Endothelial cell (in vitro differentiated cells): ENCODE data around the gene HIVEP3. TPM values are rescaled to one million over a fixed set of nuclear protein-coding genes. Genes with fewer than 3 reads are reported as not detected.

ENCODE experiments used
- DNase-seq: peaks from one replicate; pipeline ENCODE4 v3.0.0; 2021; ENCODE audit warnings: low spot score
- H3K27ac Mint-ChIP-seq: one replicate; pipeline ENCODE4 v1.8.0; 2021; ENCODE audit warnings: mixed read lengths, inconsistent platforms; ENCODE audit not compliant: unreplicated experiment
- H3K27me3 Mint-ChIP-seq: one replicate; pipeline ENCODE4 v1.8.0; 2021; ENCODE audit warnings: mild to moderate bottlenecking, moderate library complexity, mixed read lengths, inconsistent platforms; ENCODE audit not compliant: unreplicated experiment
- H3K36me3 Mint-ChIP-seq: one replicate; pipeline ENCODE4 v1.8.0; 2021; ENCODE audit warnings: mild to moderate bottlenecking, low read depth, mixed read lengths, inconsistent platforms; ENCODE audit not compliant: unreplicated experiment
- H3K4me1 Mint-ChIP-seq: one replicate; pipeline ENCODE4 v1.8.0; 2021; ENCODE audit warnings: mild to moderate bottlenecking, mixed read lengths, inconsistent platforms; ENCODE audit not compliant: unreplicated experiment
- H3K4me3 Mint-ChIP-seq: one replicate; pipeline ENCODE4 v1.8.0; 2021; ENCODE audit warnings: mild to moderate bottlenecking, mixed read lengths, inconsistent platforms; ENCODE audit not compliant: unreplicated experiment
- H3K9me3 Mint-ChIP-seq: one replicate; pipeline ENCODE4 v1.8.0; 2021; ENCODE audit warnings: mixed read lengths, inconsistent platforms; ENCODE audit not compliant: unreplicated experiment
- CTCF ChIP-seq: fragments of 200-600 bp; sonication (generic); IDR thresholded peaks from one replicate; pipeline ENCODE4 v1.5.0; 2021; ENCODE audit warnings: antibody characterized with exemption; ENCODE audit not compliant: unreplicated experiment
- total RNA-seq: library from RNA; stranded (reverse); fragmentation: NEBNext Ultra II Directional; extraction: Animal tissue kit (Norgen Biotek cat#: 25700); gene quantifications from one replicate; pipeline ENCODE4 v1.2.1, GENCODE V29; 2021; ENCODE audit not compliant: unreplicated experiment

Gene HIVEP3
- total RNA-seq, 1 donor from 2014 or later = 8.9 TPM

- no peak for TF ChIP-seq CTCF
- peaks cover 30% of the 10 kb centered on the region for H3K4me1 Mint-ChIP-seq
- no peaks in the 10 kb centered on the region for H3K9me3 Mint-ChIP-seq
- H3K4me3 Mint-ChIP-seq = no peak overlapping the region
- peak overlapping the region; percentile 94 for H3K27ac Mint-ChIP-seq
- no peak for DNase-seq
- H3K27me3 Mint-ChIP-seq = peaks cover 21% of the 10 kb centered on the region
- H3K36me3 Mint-ChIP-seq = peaks cover 6% of the 10 kb centered on the region
These were observed 433.1 kb downstream of the HIVEP3 start for GRCh38 chr1:41485605-41486004.

GRCh38 chr1:41484402-41485241, 434.1 kb downstream of the HIVEP3 start, which contains the start of gene EDN2:
TSS of gene EDN2 (minus strand) at chr1:41484683. CDS start at chr1:41484601, 82 bp downstream.
- no peak for DNase-seq
- Mint-ChIP-seq H3K27ac (no peak within 1 kb of the TSS), H3K4me1 (peaks cover 30% of the 10 kb centered on the region)

GRCh38 chr1:41483960-41484401, 434.7 kb downstream of the HIVEP3 start:
- H3K4me1 Mint-ChIP-seq = peaks cover 33% of the 10 kb centered on the region
- TF ChIP-seq CTCF = no peak
- no peak overlapping the region for H3K27ac Mint-ChIP-seq
- H3K9me3 Mint-ChIP-seq = no peaks in the 10 kb centered on the region
- peaks cover 6% of the 10 kb centered on the region for H3K36me3 Mint-ChIP-seq
- no peak overlapping the region for H3K4me3 Mint-ChIP-seq
- DNase-seq = no peak
- peaks cover 19% of the 10 kb centered on the region for H3K27me3 Mint-ChIP-seq

More at GRCh38 chr1:41484402-41485241, 434.1 kb downstream of the HIVEP3 start, which contains the start of gene EDN2:
- Mint-ChIP-seq H3K4me3 (no peak within 1 kb of the TSS), H3K9me3 (no peaks in the 10 kb centered on the region), H3K27me3 (peaks cover 22% of the 10 kb centered on the region), H3K36me3 (peaks cover 6% of the 10 kb centered on the region)
- TF ChIP-seq CTCF = no peak

GRCh38 chr1:41483001-41483850, 435.5 kb downstream of the HIVEP3 start:
- Mint-ChIP-seq H3K4me3 (peak overlapping the region; percentile 47), H3K36me3 (peaks cover 6% of the 10 kb centered on the region), H3K9me3 (no peaks in the 10 kb centered on the region), H3K27me3 (peaks cover 17% of the 10 kb centered on the region), H3K27ac (peak overlapping the region; percentile 83), H3K4me1 (peaks cover 33% of the 10 kb centered on the region)
- no peak for TF ChIP-seq CTCF
- no peak for DNase-seq
